Progenitor cell of endocrine pancreas (in vitro differentiated cells): ENCODE results near the gene STK40. TPM values are rescaled to one million over a fixed set of nuclear protein-coding genes. Genes with fewer than 3 reads are reported as not detected.

ENCODE experiments used
- DNase-seq: peaks from one replicate; pipeline ENCODE4 v3.0.0; 2021; ENCODE audit warnings: low spot score; ENCODE audit not compliant: unreplicated experiment
- H3K27ac Mint-ChIP-seq: 2 replicates; pipeline ENCODE4 v1.8.0; 2021; ENCODE audit warnings: mild to moderate bottlenecking, moderate library complexity, mixed read lengths
- H3K27me3 Mint-ChIP-seq: 2 replicates; pipeline ENCODE4 v1.8.0; 2021; ENCODE audit warnings: mixed read lengths
- H3K36me3 Mint-ChIP-seq: 2 replicates; pipeline ENCODE4 v1.8.0; 2022; ENCODE audit warnings: mixed read lengths; ENCODE audit not compliant: insufficient read depth
- H3K4me1 Mint-ChIP-seq: 2 replicates; pipeline ENCODE4 v1.8.0; 2021; ENCODE audit warnings: low read depth, mixed read lengths
- H3K4me3 Mint-ChIP-seq: 2 replicates; pipeline ENCODE4 v1.8.0; 2021; ENCODE audit warnings: low read depth, mild to moderate bottlenecking, moderate library complexity, mixed read lengths
- H3K9me3 Mint-ChIP-seq: 2 replicates; pipeline ENCODE4 v1.8.0; 2021; ENCODE audit warnings: low read depth, mixed read lengths
- CTCF ChIP-seq: fragments of 200-600 bp; sonication (generic); IDR thresholded peaks from one replicate; pipeline ENCODE4 v1.5.0; 2021; ENCODE audit warnings: antibody characterized with exemption, mild to moderate bottlenecking; ENCODE audit not compliant: unreplicated experiment
- total RNA-seq: library from RNA; stranded (reverse); gene quantifications from 2 replicates; pipeline ENCODE4 v1.2.1, GENCODE V29; 2021

The STK40 gene
- total RNA-seq, 1 donor from 2014 or later, result 34.6 TPM

- peaks cover 12% of the 10 kb centered on the region for H3K36me3 Mint-ChIP-seq
Observed at GRCh38 chr1:36343651-36344394, 41.9 kb downstream of the STK40 start.

GRCh38 chr1:36342426-36343185 is 43.1 kb downstream of the STK40 start:
- Mint-ChIP-seq H3K9me3 (no peaks in the 10 kb centered on the region), H3K4me1 (no peaks in the 10 kb centered on the region), H3K4me3 (no peak overlapping the region), H3K27me3 (no peaks in the 10 kb centered on the region), H3K27ac (no peak overlapping the region), H3K36me3 (peaks cover 8% of the 10 kb centered on the region)
- DNase-seq, result no peak
- TF ChIP-seq CTCF, result peak; percentile 47

More at GRCh38 chr1:36343651-36344394, 41.9 kb downstream of the STK40 start:
- TF ChIP-seq CTCF, result no peak
- no peaks in the 10 kb centered on the region for H3K27me3 Mint-ChIP-seq
- no peak overlapping the region for H3K4me3 Mint-ChIP-seq
- no peak for DNase-seq
- H3K9me3 Mint-ChIP-seq, result no peaks in the 10 kb centered on the region
- H3K4me1 Mint-ChIP-seq, result no peaks in the 10 kb centered on the region
- no peak overlapping the region for H3K27ac Mint-ChIP-seq

GRCh38 chr1:36341626-36342320 is 44.0 kb downstream of the STK40 start:
- no peaks in the 10 kb centered on the region for H3K4me1 Mint-ChIP-seq
- no peaks in the 10 kb centered on the region for H3K9me3 Mint-ChIP-seq
- peaks cover 5% of the 10 kb centered on the region for H3K36me3 Mint-ChIP-seq
- TF ChIP-seq CTCF, result no peak
- no peak overlapping the region for H3K27ac Mint-ChIP-seq
- DNase-seq, result no peak
- no peak overlapping the region for H3K4me3 Mint-ChIP-seq
- H3K27me3 Mint-ChIP-seq, result no peaks in the 10 kb centered on the region

- Mint-ChIP-seq H3K27ac (peak overlapping the region; percentile 76), H3K4me3 (no peak overlapping the region), H3K4me1 (no peaks in the 10 kb centered on the region), H3K27me3 (no peaks in the 10 kb centered on the region), H3K9me3 (no peaks in the 10 kb centered on the region), H3K36me3 (peaks cover 3% of the 10 kb centered on the region)
- TF ChIP-seq CTCF, result no peak
- DNase-seq, result no peak
Observed at GRCh38 chr1:36339615-36340014, 46.1 kb downstream of the STK40 start.

GRCh38 chr1:36339215-36339614 is 46.5 kb downstream of the STK40 start:
- H3K4me1 Mint-ChIP-seq, result no peaks in the 10 kb centered on the region
- H3K27ac Mint-ChIP-seq, result no peak overlapping the region
- DNase-seq, result no peak
- no peaks in the 10 kb centered on the region for H3K9me3 Mint-ChIP-seq
- no peaks in the 10 kb centered on the region for H3K27me3 Mint-ChIP-seq
- H3K4me3 Mint-ChIP-seq, result no peak overlapping the region
- no peak for TF ChIP-seq CTCF
- peaks cover 3% of the 10 kb centered on the region for H3K36me3 Mint-ChIP-seq
